K562 (cell line): ENCODE results near the gene RBM20.

Experiments used
- ELF4 ChIP-seq: fragments of 450-650 bp; formaldehyde crosslinking; IDR thresholded peaks from 2 replicates; pipeline ENCODE4 v1.4.0; 2022; ENCODE audit warnings: missing genetic modification characterization
- GTF2F1 ChIP-seq: IDR thresholded peaks from 2 replicates; pipeline ENCODE4 v1.6.1; 2011; ENCODE audit warnings: low read depth, low read length, improper control_type of control experiment
- HDAC6 ChIP-seq: IDR thresholded peaks from 2 replicates; pipeline ENCODE4 v1.6.1; 2012; ENCODE audit warnings: low read depth, mild to moderate bottlenecking, control low read depth, inconsistent platforms, low read length, moderate library complexity
- MAX ChIP-seq: sonication (generic); formaldehyde crosslinking; IDR thresholded peaks from 2 replicates; pipeline ENCODE4 v1.9.0; 2022; ENCODE audit warnings: mild to moderate bottlenecking, missing genetic modification reagents
- MBD1 ChIP-seq: fragments of 250-450 bp; sonication (Bioruptor Pico); IDR thresholded peaks from 2 replicates; pipeline ENCODE4 v1.8.0; 2022; ENCODE audit warnings: inconsistent platforms
- STAT5B ChIP-seq: fragments of 250-450 bp; sonication (Bioruptor Pico); IDR thresholded peaks from 2 replicates; pipeline ENCODE4 v1.8.0; 2021; ENCODE audit warnings: mild to moderate bottlenecking, inconsistent platforms
- TAF9B ChIP-seq: fragments of 450-650 bp; IDR thresholded peaks from 2 replicates; pipeline ENCODE4 v1.6.1; 2018; ENCODE audit warnings: mild to moderate bottlenecking; ENCODE audit not compliant: partially characterized antibody
- ZBED1 ChIP-seq: IDR thresholded peaks from 2 replicates; pipeline ENCODE4 v1.6.1; 2014
- ZNF24 ChIP-seq: fragments of 450-650 bp; IDR thresholded peaks from 2 replicates; pipeline ENCODE4 v1.6.1; 2016

GRCh38 chr10:110812583-110812982, 168.4 kb downstream of the RBM20 start:
- TF ChIP-seq STAT5B (CRISPR knock-in tag) (no peak), ZNF24 (no peak), MBD1 (CRISPR knock-in tag) (no peak), ZBED1 (no peak), HDAC6 (no peak), MAX (CRISPR knock-in tag) (no peak), TAF9B (no peak), GTF2F1 (no peak), ELF4 (no peak)
